K562 (cell line): ENCODE results near the gene CYBRD1. TPM values are rescaled to one million over a fixed set of nuclear protein-coding genes. Genes with fewer than 3 reads are reported as not detected.
A peak's percentile ranks its signal among the peaks of the same experiment; 100 is the strongest.

Source experiments
- BRCA1 ChIP-seq, 2 experiments: fragments of 450-650 bp in 1 of 2; sonication (generic) in 1 of 2; formaldehyde crosslinking in 1 of 2; IDR thresholded peaks; 2 replicates each; pipeline versions ENCODE4 v1.5.0 to v1.6.1; 2017 to 2020; ENCODE audit warnings: mild to moderate bottlenecking in 1 of 2, missing genetic modification reagents in 1 of 2
- CREM ChIP-seq: IDR thresholded peaks from 2 replicates; pipeline ENCODE4 v1.6.1; 2014; ENCODE audit warnings: antibody characterized with exemption, low read depth
- CXXC5 ChIP-seq: fragments of 250-450 bp; sonication (Bioruptor Pico); IDR thresholded peaks from 2 replicates; pipeline ENCODE4 v1.8.0; 2022; ENCODE audit warnings: inconsistent platforms, mild to moderate bottlenecking, moderate library complexity
- ESRRA ChIP-seq: fragments of 450-650 bp; IDR thresholded peaks from 2 replicates; pipeline ENCODE4 v1.6.1; 2014; ENCODE audit warnings: low read depth, mild to moderate bottlenecking, moderate library complexity, borderline replicate concordance
- HSF4 ChIP-seq: fragments of 250-450 bp; sonication (Bioruptor Pico); IDR thresholded peaks from 2 replicates; pipeline ENCODE4 v2.1.2; 2022; ENCODE audit warnings: mild to moderate bottlenecking, moderate library complexity, borderline replicate concordance
- LCOR ChIP-seq: sonication (generic); formaldehyde crosslinking; IDR thresholded peaks from 2 replicates; pipeline ENCODE4 v1.8.0; 2022; ENCODE audit warnings: mild to moderate bottlenecking, missing genetic modification reagents
- MGA ChIP-seq: fragments of 450-650 bp; IDR thresholded peaks from 2 replicates; pipeline ENCODE4 v1.6.1; 2016; ENCODE audit warnings: mild to moderate bottlenecking, moderate library complexity
- NCOA1 ChIP-seq: fragments of 450-650 bp; IDR thresholded peaks from 2 replicates; pipeline ENCODE4 v1.6.1; 2016; ENCODE audit warnings: low read depth
- NR2C1 ChIP-seq, 2 experiments: fragments of 450-650 bp; IDR thresholded peaks; 2 replicates each; pipeline ENCODE4 v1.6.1; 2017; ENCODE audit warnings: mild to moderate bottlenecking in 2 of 2, antibody characterized with exemption in 1 of 2, inconsistent platforms in 1 of 2, missing compliant biosample characterization in 1 of 2, missing genetic modification characterization in 1 of 2
- RBFOX2 ChIP-seq: fragments of 200-400 bp; formaldehyde crosslinking; IDR thresholded peaks from 2 replicates; pipeline ENCODE4 v1.6.1; 2017; ENCODE audit warnings: low read depth, mild to moderate bottlenecking, low read length, moderate library complexity
- RCOR1 ChIP-seq, 2 experiments: IDR thresholded peaks; 2 replicates each; pipeline ENCODE4 v1.6.1; 2012; ENCODE audit warnings: low read depth in 2 of 2, low read length in 2 of 2, borderline replicate concordance in 1 of 2, improper control_type of control experiment in 1 of 2
- TSHZ1 ChIP-seq: fragments of 250-450 bp; sonication (Bioruptor Pico); IDR thresholded peaks from 2 replicates; pipeline ENCODE4 v1.4.0; 2020; ENCODE audit warnings: mild to moderate bottlenecking, moderate library complexity
- polyA plus RNA-seq, 8 experiments: library from polyadenylated mRNA; depleted of rRNA in 4 of 8; stranded (reverse) in 5 of 8; unstranded in 3 of 8; fragments of >200 nt; fragmentation: Nextera tagmentation in 2 of 8; fragmentation: Illumina TruSeq in 1 of 8; extraction: Ambion mirVana in 2 of 8; extraction: Trizol in 1 of 8; gene quantifications; 2 replicates each; pipeline versions ENCODE4 v1.2.1 to v1.2.3, GENCODE V29; 2011 to 2014; ENCODE audit warnings: inconsistent platforms in 1 of 8, missing spikeins in 1 of 8
- total RNA-seq, 7 experiments: library from RNA; depleted of rRNA in 6 of 7; stranded (reverse); fragments of >200 nt in 6 of 7; fragmentation: Illumina TruSeq in 2 of 7; extraction: Trizol in 2 of 7; gene quantifications; 2 replicates each; pipeline versions ENCODE4 v1.2.1 to v1.2.3, GENCODE V29; 2011 to 2021; ENCODE audit warnings: low replicate concordance in 1 of 7

The CYBRD1 gene
- total and polyA plus RNA-seq, 9 of the 15 experiments (the other 6 are each of a cell fraction or from before 2014, with no cell fraction given) = 9.6 to 22.4 (median 15.6) TPM

- TF ChIP-seq MGA = no peak
- no peak for TF ChIP-seq ESRRA
- no peak for TF ChIP-seq HSF4 (CRISPR knock-in tag)
- no peak for TF ChIP-seq TSHZ1 (CRISPR knock-in tag)
- TF ChIP-seq NR2C1 (IDR thresholded peaks at IDR 0.05) = peak; percentile 12; the same call in 1 of the 2 replicates
- TF ChIP-seq NR2C1 (tag; IDR thresholded peaks at IDR 0.05) = no peak
- no peak for TF ChIP-seq BRCA1 (IDR thresholded peaks at IDR 0.05)
- TF ChIP-seq BRCA1 (CRISPR knock-in tag; IDR thresholded peaks at IDR 0.05) = no peak
- TF ChIP-seq LCOR (CRISPR knock-in tag) = no peak
- TF ChIP-seq RCOR1 (IDR thresholded peaks at IDR 0.05; ENCODE audit: borderline replicate concordance in 1 of 2, low read depth in 2 of 2, low read length in 2 of 2) = peak in 1 of 2 experiments; percentile 44; a peak in 1 of 4 replicates
- no peak for TF ChIP-seq NCOA1
- 0 out of 2 replicates have a peak, but pooled peaks have one; percentile 20 for TF ChIP-seq CXXC5 (CRISPR knock-in tag)
- TF ChIP-seq RBFOX2 = 0 out of 2 replicates have a peak, but pooled peaks have one; percentile 22
- peak; percentile 67 for TF ChIP-seq CREM
Observed at GRCh38 chr2:171574149-171574795, 52.0 kb downstream of the CYBRD1 start (continued).
